Tongue (tissue), 2 donors: ENCODE results near the gene CCDC97. TPM values are rescaled to one million over a fixed set of nuclear protein-coding genes. Genes with fewer than 3 reads are reported as not detected.
"Not testable (repeated sequence)": the region's sequence is repeated elsewhere in the genome, so short reads cannot be mapped to it uniquely, and the experiment has no call there.

ENCODE experiments used
- DNase-seq: peaks from one replicate; pipeline ENCODE4 v3.0.0-alpha.2; 2015
- total RNA-seq: library from RNA; depleted of rRNA; stranded (reverse); fragments of >200 nt; gene quantifications from one replicate; pipeline ENCODE4 v1.2.3, GENCODE V29; 2014

CCDC97 gene
- 21.2 TPM for total RNA-seq

DNA sequence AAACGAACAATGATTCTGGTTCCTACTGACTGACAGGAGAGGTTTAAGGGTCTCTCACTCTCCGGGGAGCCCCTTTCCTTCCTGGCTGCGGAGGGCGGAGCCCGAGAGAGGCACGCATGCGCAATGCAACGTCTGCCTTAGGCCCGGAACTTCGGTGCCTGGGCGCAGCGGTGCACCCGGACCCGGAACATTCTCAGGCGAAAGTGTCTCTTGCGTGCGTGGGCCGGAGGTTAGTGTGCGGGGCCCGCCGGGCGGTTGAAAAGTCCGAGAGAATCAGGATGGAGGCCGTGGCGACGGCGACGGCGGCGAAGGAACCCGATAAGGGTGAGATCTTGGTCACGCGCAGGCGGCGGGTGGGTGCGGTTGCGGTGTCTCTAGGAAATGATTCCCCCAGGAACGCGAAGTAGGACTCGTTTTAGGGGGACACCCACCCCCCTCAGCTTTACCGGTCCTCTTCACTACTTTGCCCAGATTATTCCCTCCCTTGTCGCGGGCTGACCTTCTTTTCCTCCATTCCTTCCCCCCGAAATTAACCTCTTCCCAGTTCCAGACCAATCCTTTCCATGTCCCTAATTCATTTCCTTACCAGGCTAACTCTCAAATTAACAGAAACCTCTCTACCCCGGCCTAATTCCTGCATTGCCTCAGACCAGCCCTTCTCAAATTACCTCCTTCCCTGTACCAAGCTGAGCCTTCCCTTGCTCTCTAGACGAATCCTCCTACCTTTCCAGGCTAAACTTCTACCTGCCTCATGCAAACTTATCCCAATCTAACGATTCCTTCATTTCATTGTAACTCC lies at the start of gene CCDC97:
TSS of gene CCDC97 (plus strand) at position 140 of the 799 bp plus-strand sequence. CDS start at position 279, 139 bp downstream.
- peak; percentile 97 for DNase-seq

- no peak for DNase-seq
Measured at GRCh38 chr19:41261474-41262190, 48.3 kb upstream of the CCDC97 start.

- DNase-seq, result peak; percentile 81
Measured at GRCh38 chr19:41263042-41263849, 46.7 kb upstream of the CCDC97 start.

DNA sequence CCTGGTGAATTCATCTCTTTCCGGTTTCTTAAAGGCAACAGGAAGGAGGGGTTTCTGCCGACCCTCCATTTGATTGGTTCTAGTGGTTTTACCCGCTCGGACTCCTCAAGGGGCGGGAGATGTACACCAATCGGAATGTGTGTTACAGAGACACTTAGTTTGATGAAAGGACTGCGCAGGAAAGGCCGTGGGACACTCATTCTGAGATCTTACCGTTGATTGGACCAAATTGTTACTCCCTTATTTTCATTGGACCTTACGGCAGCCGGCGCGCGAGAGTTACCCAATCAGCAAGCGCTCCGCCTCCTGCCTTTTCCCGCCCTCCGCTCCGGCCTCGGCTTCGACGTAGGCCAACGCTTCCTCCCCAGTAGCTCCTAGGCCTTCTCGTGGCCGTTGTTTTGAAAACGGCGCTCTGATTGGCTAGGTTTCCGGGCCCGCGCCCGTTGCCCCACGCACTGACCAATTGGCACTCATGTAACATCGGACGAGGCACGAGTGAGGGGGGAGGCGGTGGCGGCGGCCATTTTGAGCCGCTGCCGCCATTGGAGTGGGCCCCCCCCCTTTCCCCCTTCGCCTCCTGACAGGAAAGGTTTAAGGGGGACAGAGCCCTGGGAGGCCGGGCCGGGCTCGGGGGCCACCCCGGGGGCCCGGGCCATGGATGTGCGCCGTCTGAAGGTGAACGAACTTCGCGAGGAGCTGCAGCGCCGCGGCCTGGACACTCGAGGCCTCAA lies 46.0 kb upstream of the CCDC97 start, which contains the start of gene HNRNPUL1:
TSS of gene HNRNPUL1 (plus strand) at position 523 of the 731 bp plus-strand sequence. CDS start at position 655, 132 bp downstream.
- peak; percentile 100 for DNase-seq

DNA sequence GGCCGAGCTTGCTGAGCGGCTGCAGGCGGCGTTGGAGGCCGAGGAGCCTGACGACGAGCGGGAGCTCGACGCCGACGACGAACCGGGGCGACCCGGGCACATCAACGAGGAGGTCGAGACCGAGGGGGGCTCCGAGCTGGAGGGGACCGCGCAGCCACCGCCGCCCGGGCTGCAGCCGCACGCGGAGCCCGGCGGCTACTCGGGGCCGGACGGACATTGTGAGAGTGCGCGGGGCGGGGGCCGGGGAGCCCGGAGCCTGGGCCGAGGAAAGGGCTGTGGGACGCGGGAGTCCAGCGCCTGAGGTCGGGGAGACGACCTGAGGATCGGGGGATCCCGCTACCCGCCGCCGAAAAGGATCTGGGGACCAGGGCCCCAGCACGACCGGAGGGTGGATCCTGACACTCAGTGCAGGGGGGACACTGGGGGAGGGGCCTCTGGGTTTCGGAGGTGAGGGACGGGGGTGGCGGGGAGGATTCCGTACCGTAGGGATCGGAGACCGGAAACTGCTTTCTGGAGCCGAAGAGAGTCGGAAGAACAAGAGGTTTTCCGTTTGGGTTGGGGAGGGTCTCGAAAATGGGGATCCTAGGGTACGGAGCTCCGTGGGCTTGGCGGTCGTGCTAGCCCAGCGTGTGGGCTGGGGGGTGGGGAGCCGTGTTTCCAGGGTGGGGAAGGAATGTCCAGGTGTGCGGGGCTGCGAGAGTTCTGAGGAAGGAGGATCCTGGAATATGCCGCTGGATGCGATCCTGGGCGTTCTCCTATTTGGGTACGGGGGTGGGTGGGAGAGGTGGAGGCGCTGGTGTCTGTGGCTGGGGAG lies 45.2 kb upstream of the CCDC97 start:
- peak; percentile 76 for DNase-seq

GRCh38 chr19:41265395-41266153 lies 44.4 kb upstream of the CCDC97 start:
- peak; percentile 45 for DNase-seq

DNA sequence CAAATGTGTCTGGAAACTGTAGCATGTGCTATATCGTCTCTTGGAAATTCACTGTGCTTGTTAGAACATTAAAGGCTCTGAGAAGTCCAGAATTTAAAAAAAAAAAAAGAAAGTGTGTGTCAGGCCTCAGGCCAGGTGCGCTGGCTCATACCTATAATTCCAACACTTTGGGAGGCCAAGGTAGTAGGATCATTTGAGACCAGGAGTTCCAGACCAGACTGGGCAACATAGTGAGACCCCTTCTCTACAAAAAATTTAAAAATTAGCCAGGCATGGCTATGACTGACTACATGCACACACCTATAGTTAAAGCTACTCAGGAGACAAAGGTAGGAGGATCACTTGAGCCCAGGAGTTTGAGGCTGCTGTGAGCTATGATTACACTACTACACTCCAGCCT lies 40.9 kb upstream of the CCDC97 start:
- DNase-seq, result no peak

DNA sequence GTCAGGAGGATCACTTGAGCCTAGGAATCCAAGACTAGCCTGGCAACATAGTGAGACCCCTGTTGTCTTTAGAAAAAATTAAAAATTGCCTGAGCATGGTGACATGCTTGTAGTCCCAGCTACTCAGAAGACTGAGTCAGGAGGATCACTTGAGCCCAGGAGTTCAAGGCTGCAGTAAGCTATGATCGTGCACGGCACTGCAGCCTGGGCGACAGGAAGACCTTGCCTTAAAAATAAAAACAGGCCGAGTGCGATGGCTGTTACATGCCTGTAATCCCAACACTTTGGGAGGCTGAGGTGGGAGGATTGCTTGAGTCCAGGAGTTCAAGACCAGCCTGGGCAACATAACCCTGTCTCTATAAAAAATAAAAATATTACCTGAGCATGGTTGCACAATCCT lies 40.4 kb upstream of the CCDC97 start:
- DNase-seq, result no peak

- DNase-seq, result no peak
Measured at GRCh38 chr19:41273076-41273475, 36.9 kb upstream of the CCDC97 start.

DNA sequence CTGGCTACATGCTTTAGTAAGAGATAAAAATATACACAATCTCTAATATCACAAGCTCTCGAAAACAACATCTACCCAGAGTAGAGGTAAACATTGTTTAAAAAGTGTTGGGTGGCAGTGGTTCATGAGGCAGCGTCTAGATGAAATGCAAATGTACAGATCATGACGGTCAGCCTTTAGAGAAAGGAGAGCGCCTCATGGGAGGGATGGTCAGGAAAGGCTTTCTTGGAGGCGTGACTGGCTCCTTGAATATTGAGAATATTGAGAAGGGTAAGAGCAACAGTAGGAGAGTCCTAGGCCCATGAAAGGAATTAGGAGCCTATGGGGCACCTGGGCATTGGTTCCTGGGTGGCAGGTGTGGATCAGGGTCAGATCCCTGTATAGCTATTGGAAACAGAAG lies 35.2 kb upstream of the CCDC97 start:
- no peak for DNase-seq

- no peak for DNase-seq
Measured at GRCh38 chr19:41276231-41276630, 33.7 kb upstream of the CCDC97 start.

- no peak for DNase-seq
Measured at GRCh38 chr19:41278478-41278877, 31.5 kb upstream of the CCDC97 start.

DNA sequence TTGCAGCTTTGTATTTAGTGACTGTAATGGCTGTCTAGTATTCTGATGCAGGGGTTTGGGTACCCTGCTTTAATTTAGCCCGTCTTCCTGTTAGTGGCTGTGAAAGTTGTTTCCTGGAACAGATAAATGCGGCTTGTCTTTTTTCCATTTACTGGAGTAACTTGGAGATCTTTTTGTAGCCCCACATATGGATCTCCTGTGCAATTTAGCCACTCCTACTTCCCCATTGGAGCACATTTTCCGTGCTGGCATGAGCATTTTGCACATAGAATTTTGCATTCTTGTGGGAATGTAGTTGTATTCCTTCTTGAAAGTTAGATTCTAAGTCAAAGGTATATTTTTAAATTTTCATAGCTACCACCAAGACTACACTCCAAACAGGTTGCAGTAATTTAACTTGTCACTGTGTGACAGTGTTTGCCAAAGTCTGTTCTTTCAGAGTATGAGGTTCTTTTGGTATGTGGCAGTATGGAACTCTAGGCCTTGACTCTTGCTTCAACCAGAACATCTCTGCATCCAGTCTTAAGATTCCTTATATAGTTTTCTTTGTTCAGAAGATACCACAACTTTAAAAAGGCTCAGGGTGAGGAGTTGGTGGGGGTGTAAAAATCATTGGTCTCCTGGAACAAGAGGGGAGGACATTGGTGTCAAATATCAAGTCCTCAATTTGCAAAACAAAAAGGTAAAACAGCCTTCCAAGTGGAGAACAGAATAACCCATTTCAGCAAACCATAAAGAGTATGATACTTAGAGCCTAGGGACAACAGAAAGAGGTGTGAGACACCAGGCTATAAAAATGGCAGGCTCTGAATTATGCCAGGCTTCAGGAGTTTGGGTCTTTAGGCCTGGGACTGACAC lies 21.1 kb upstream of the CCDC97 start:
- no peak for DNase-seq

DNA sequence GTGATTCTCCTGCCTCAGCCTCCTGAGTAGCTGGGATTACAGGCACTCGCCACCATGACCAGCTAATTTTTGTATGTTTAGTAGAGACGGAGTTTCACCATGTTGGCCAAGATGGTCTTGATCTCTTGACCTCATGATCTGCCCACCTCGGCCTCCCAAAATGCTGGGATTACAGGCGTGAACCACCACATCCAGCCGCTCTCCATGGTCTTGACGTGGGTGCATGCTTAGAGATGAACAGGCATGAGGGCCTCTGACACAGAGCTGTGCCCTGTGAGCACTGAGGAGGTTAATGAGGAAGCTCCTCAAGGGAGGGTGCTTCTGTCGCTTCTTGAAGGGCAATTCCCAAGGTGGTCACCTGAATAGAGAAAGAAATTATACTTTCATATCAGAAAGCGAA lies 20.2 kb upstream of the CCDC97 start:
- DNase-seq, result not testable (repeated sequence)

DNA sequence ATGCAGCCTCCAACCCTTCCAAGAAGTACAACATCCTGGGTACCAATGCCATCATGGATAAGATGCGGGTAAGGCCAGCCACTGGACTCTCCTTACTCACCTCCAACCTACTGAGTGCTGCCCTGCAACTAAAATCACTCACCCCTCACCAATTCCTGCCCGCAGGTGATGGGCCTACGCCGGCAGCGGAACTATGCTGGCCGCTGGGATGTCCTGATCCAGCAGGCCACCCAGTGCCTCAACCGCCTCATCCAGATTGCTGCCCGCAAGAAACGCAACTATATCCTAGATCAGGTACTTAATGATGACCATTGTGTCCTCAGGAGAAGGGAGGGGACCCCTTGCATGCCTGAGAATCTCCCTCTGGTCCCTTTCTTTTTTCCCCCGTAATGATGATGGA lies 15.6 kb upstream of the CCDC97 start:
- no peak for DNase-seq

- no peak for DNase-seq
Measured at GRCh38 chr19:41295499-41295898, 14.5 kb upstream of the CCDC97 start.

DNA sequence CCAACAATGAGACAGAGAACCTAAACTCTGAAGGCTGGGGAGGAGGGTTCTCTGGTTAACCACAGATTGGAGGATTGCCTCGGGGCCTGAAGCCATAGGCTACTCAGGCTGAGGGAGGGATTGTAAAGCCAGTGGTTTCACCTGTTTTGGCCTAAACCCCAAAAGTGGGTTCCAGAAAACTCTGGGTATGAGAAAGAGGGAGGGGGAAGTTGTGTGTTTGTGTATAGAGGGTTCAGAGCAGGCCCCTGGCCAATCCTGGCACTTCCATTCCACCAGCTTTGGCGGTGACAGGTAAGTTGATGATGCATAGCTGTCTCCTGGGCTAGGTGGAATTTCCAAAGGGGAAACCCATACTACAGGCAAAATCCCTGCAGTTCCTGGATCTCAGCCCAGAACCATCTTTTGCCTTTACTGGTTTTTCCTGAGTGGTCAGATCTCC lies 13.5 kb upstream of the CCDC97 start:
- DNase-seq, result no peak

DNA sequence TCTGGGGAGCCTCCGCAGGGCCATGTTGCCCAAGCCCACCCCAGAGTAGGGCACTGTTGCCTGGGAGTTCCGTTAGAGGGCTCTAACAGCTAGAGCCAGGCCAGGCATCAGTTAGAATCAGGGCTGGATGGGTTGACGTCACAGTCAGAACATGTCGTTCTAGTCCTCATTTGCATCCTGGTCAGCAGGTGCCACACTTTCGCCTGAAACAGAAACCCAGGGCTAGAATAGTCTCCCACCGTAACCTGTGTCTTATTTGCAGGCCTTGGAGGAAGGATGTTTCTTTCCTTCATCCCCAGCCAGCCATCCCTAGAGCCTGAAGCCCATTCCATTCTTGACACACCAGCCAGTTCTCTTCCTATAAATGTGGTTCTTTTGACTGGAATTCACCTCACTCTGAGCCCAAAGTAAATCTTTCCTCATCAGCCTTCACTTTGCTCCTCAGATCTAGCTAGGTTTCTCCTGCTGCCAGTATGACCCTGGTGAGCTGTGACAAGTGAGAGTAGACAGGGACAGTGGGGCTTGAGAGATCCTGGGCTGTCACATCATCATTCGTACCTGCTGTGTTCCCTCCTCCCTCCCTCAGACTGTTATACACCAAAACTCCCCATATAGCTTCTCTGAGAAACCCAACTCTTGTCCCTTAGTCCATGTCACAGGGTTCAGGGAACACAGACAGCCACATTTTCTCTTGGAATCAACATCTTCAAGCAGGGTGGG lies 12.2 kb upstream of the CCDC97 start:
- DNase-seq, result peak; percentile 35
